Muscle of arm (tissue), 14 donors: ENCODE data around the gene COL5A2. TPM values are rescaled to one million over a fixed set of nuclear protein-coding genes. Genes with fewer than 3 reads are reported as not detected.
A peak's percentile ranks its signal among the peaks of the same experiment; 100 is the strongest.

Experiments used
- DNase-seq: peaks from one replicate; pipeline ENCODE4 v3.0.0-alpha.2; 2013
- long read RNA-seq, 11 donors: transcript quantifications; one replicate each; lab custom pipeline, GENCODE V29; 2026
- polyA plus RNA-seq, 12 donors: library from polyadenylated mRNA; unstranded; fragments of 120-200 nt; gene quantifications; one replicate each; pipeline ENCODE4 v1.2.1, GENCODE V29; 2013; ENCODE audit not compliant: insufficient read length in 12 of 12

Gene COL5A2
- polyA plus RNA-seq, result 100 to 1,000 TPM; 283 to 950 (median 411) TPM
- long read RNA-seq, donor 1, result 0 reads
- long read RNA-seq, donor 2, full-length matches to known transcripts, result 5 of 39 reads
- long read RNA-seq, donor 2, partial matches to known transcripts, result 27 of 39 reads
- long read RNA-seq, donor 2, other reads (novel, unspliced or antisense), result 7 of 39 reads
- long read RNA-seq, donor 3, full-length matches to known transcripts, result 1 of 30 reads
- long read RNA-seq, donor 3, partial matches to known transcripts, result 29 of 30 reads
- long read RNA-seq, donor 3, other reads (novel, unspliced or antisense), result 0 of 30 reads
- long read RNA-seq, donor 4, full-length matches to known transcripts, result 4 of 14 reads
- long read RNA-seq, donor 4, partial matches to known transcripts, result 10 of 14 reads
- long read RNA-seq, donor 4, other reads (novel, unspliced or antisense), result 0 of 14 reads
- long read RNA-seq, donor 5, full-length matches to known transcripts, result 4 of 44 reads
- long read RNA-seq, donor 5, partial matches to known transcripts, result 29 of 44 reads
- long read RNA-seq, donor 5, other reads (novel, unspliced or antisense), result 11 of 44 reads
- long read RNA-seq, donor 6, full-length matches to known transcripts, result 11 of 51 reads
- long read RNA-seq, donor 6, partial matches to known transcripts, result 30 of 51 reads
- long read RNA-seq, donor 6, other reads (novel, unspliced or antisense), result 10 of 51 reads
- long read RNA-seq, donor 7, full-length matches to known transcripts, result 6 of 30 reads
- long read RNA-seq, donor 7, partial matches to known transcripts, result 16 of 30 reads
- long read RNA-seq, donor 7, other reads (novel, unspliced or antisense), result 8 of 30 reads
- long read RNA-seq, donor 8, full-length matches to known transcripts, result 7 of 45 reads
- long read RNA-seq, donor 8, partial matches to known transcripts, result 33 of 45 reads
- long read RNA-seq, donor 8, other reads (novel, unspliced or antisense), result 5 of 45 reads
- long read RNA-seq, donor 9, full-length matches to known transcripts, result 11 of 67 reads
- long read RNA-seq, donor 9, partial matches to known transcripts, result 40 of 67 reads
- long read RNA-seq, donor 9, other reads (novel, unspliced or antisense), result 16 of 67 reads
- long read RNA-seq, donor 10, full-length matches to known transcripts, result 10 of 55 reads
- long read RNA-seq, donor 10, partial matches to known transcripts, result 28 of 55 reads
- long read RNA-seq, donor 10, other reads (novel, unspliced or antisense), result 17 of 55 reads
- long read RNA-seq, donor 11, full-length matches to known transcripts, result 7 of 69 reads
- long read RNA-seq, donor 11, partial matches to known transcripts, result 51 of 69 reads
- long read RNA-seq, donor 11, other reads (novel, unspliced or antisense), result 11 of 69 reads

DNA sequence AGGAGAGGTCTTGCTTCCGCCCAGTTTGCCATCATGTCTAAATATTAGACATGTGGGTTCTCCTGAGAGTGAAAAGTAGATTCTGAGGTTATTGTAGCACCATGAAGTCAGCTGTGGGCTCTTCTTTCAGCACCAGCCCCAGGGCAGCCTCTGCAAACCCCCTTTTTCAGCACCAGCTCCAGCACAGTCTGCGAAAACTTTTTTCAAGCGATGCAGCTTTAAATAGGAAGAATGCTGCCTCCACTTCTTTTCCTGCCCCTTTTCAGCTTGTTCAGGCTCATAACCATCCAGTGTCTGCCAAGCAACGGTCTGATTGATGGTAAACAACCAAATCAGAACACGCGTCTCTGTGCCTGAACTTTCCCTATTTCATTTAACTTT, at the start of gene COL5A2:
TSS of gene COL5A2 (minus strand) at position 192 of the 381 bp plus-strand sequence. CDS start at position 35, 157 bp downstream.
- DNase-seq, result peak; percentile 89

GRCh38 chr2:189226017-189226416, 46.5 kb upstream of the COL5A2 start:
- no peak for DNase-seq

DNA sequence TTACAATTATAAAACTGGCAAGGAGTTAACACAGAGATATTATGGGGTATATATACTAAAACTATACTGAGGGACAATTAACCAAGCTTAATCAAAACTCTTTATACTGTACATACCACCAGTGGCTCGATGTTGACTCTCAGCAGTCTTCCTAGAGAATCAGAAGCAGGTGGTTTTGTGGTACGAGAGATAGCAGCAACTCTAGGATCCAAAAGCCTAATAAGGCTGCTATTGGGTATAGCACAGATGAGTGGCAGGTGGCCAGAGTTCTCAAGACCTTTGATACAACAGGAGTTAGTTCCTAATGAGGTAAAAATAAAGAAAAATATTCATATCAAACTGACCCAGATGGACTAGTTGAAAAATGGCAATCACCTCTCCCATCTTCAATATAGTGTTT, 45.5 kb upstream of the COL5A2 start:
- DNase-seq, result no peak

GRCh38 chr2:189222468-189223105, 43.0 kb upstream of the COL5A2 start:
- peak; percentile 34 for DNase-seq

GRCh38 chr2:189221811-189222467, 42.4 kb upstream of the COL5A2 start:
- DNase-seq, result no peak

- no peak for DNase-seq
Observed at GRCh38 chr2:189218236-189218635, 38.7 kb upstream of the COL5A2 start.

DNA sequence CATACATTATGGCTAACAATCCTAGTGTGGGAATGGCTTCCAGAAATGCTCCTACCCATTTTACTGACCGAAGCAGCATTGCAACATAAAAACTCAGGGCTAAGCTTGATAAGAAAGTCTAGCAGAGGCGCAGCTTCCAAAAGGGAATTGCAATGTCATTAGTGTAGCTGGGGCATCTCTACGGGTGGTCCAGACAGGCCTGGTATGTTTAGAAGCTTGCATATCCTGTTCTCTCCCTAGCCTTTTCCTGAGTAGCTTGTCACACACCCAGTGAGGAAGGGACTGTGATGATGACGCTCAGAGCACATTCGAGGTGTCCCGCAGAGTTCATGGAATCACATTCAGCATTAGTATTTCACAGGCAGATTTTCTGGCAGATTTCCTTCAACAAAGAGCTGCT, 38.0 kb upstream of the COL5A2 start:
- DNase-seq, result no peak

DNA sequence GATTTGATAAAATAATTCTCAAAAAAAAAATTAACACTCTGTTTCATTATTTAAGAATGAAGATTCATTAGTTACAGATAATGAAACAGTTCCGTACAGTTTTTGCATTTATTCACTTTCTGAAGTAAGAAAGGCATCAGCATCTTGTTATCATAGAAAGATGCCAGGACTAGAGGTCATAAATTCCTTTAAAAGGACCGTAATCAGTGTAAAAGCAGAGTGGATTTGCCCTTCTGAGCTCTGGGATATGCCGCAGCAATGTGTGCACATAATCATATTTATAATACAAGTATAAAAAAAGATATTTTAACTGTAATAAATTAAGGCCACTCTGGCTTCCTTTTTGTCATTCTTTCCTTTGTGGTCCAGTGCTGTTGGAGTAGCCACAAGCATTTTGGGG, 37.5 kb upstream of the COL5A2 start:
- no peak for DNase-seq

DNA sequence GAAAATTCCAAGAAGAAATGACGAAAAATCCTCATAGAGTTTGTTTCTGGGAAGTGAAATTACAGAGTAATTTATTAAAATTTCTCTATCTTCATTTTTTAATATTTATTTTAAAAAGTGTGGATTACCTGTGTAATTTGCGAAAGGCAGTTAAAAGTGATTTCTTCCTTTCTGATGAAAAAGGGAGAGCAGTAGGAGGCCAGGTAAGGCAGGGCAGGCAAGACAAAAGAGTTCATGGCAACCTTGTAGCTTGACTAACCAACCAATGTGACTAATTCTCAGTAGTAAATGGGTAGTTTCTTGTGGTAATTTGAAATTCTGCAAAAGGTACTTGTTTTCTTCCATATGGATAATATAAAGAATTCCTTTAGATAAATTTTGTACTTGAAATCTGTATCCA, 34.9 kb upstream of the COL5A2 start:
- DNase-seq, result no peak

GRCh38 chr2:189213250-189213649, 33.7 kb upstream of the COL5A2 start:
- peak; percentile 57 for DNase-seq

DNA sequence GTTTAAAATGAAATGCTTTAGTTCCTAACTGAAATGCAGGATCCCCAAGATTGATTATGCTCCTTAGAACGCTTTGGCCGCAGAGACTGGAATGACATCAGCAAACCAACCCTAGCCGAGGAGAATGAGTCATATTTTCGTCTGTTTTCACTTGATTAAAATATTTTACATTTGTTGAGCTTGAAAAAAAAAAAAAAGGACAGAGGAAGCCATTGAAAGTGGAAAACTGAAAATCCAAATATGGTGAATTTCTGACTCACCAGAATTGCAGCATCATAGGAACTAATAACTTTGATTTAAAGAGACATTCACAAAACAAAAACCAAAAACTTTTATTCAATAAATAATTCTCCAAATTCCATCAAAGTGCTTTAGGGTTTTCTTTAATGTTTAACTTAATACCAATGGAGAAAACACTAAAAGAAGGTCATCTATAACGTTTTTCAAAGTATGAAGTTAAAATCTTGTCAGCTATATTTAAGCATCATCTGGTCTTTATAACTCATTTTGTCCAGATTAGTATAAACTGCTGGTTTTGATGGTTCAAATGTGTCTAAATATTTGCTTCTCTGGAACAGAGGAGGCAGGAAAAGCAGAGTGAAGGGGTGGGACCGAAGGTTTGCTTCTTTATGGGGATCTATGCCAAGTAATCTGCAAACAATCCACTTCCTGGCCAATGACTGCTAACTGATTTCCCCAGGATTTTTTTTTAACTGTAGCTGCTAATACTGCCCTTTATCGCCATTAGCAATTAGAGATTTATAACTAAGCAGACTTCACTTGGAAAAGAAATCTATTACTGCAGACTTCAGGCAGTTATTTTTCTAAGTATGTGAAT, 30.9 kb upstream of the COL5A2 start:
- DNase-seq, result peak; percentile 88

GRCh38 chr2:189208254-189208653, 28.7 kb upstream of the COL5A2 start:
- DNase-seq, result no peak

- no peak for DNase-seq
Observed at GRCh38 chr2:189204322-189204941, 24.9 kb upstream of the COL5A2 start.

DNA sequence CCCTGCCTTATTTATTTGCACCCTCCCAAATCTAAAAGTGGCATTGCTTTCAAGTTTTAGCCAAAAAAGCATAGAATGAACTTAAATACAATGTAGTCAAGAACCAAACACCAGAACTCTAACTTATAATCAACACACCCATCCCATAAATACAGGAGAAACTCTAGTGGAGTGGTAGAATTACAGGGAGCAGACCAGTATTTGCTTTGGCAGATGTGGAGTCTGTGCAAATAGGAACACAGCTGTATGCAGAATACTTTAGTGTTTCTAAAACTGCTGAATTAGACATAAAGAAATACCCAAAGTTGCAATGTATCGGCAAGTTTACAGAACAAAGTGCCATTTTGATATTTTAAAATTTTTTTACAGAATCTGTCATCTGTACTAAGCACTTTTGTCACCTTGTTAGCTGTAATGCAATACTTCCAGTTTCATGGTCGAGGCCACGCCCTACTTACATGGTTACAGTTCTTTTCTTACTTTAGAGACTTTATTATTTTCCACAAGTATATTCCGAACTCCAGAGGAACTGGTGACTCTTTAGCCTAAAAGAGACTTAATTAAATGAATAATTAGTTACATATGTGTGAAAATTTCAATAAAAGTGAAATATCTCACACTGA, 23.7 kb upstream of the COL5A2 start:
- DNase-seq, result no peak

DNA sequence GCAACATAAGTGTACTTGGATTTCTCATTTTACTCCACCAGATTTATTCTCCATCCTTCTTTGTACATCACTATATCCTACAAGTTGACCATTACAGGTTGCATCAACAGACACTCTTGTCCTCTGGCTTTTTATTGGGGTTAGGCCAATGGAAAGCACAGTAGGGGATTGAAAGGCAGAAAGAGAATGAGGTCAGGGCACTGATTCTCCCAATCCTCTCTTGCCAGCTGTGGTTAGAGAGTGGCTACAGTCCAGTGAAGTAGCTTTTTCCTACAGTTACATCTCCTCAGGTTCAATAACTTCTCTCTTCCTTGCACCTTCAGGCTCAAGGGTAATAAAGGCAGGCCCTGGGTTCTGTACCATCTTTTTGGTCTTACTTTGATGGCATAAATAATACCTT, 20.2 kb upstream of the COL5A2 start:
- no peak for DNase-seq

DNA sequence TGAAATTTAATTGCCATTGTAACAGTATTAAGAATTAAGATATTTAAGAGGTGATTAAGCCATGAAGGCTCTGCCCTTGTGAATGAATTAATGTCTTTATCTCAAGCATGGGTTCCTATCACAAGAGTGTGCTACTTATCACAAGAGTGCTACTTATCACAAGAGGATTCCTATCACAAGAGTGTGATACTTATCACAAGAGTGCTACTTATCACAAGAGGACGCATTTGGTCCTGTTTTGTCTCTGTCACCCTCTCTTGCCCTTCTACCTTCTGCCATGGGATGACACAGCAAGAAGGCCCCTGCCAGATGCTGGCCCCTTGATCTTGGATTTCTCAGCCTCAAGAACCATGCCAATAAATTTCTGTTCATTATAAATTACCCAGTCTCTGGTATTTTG, 13.2 kb upstream of the COL5A2 start:
- no peak for DNase-seq

DNA sequence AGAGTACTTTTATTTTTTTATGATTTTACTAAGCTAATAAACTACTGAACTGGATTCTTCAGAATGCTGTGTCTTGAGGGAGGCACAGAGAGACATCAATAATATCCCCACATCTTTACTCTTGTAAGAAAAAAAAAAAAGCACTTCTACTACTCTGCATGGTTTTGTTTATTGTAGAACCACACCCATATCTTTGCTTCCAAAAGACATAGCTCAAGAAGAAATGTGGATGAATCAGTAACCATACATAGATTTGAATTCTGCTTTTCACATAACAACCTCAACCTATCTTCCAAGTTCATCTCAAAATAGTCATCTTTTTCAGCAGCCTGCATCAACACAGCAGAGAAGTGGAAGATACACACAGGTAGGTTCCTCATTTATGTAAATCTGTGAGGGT, 12.2 kb upstream of the COL5A2 start:
- DNase-seq, result no peak

GRCh38 chr2:189190685-189191084, 11.1 kb upstream of the COL5A2 start:
- DNase-seq, result no peak
